ENCODE results near the gene CORO2B.
A peak's percentile ranks its signal among the peaks of the same experiment; 100 is the strongest.
"Not testable (repeated sequence)": the region's sequence is repeated elsewhere in the genome, so short reads cannot be mapped to it uniquely, and the experiment has no call there.

The CORO2B gene

GRCh38 chr15:68644083-68644904, 65.5 kb downstream of the CORO2B start:
- DNase-seq (ENCODE audit: low read depth): peak; percentile 86
- TF ChIP-seq CTCF (conservative IDR thresholded peaks at IDR 0.05; ENCODE audit: low read depth, low read length): peak; percentile 71
- H3K4me3 ChIP-seq (ENCODE audit: low read depth, low read length): no peak overlapping the region

GRCh38 chr15:68644996-68645395, 66.2 kb downstream of the CORO2B start:
- DNase-seq (ENCODE audit: low read depth): no peak
- no peak for TF ChIP-seq CTCF (conservative IDR thresholded peaks at IDR 0.05; ENCODE audit: low read depth, low read length)
- H3K4me3 ChIP-seq (ENCODE audit: low read depth, low read length): no peak overlapping the region

GRCh38 chr15:68646156-68646555, 67.4 kb downstream of the CORO2B start:
- no peak for TF ChIP-seq CTCF (conservative IDR thresholded peaks at IDR 0.05; ENCODE audit: low read depth, low read length)
- no peak overlapping the region for H3K4me3 ChIP-seq (ENCODE audit: low read depth, low read length)
- DNase-seq (ENCODE audit: low read depth): no peak

GRCh38 chr15:68646696-68647095, 67.9 kb downstream of the CORO2B start:
- no peak for TF ChIP-seq CTCF (conservative IDR thresholded peaks at IDR 0.05; ENCODE audit: low read depth, low read length)
- H3K4me3 ChIP-seq (ENCODE audit: low read depth, low read length): no peak overlapping the region
- no peak for DNase-seq (ENCODE audit: low read depth)

GRCh38 chr15:68647361-68647760, 68.6 kb downstream of the CORO2B start:
- not testable (repeated sequence) for H3K4me3 ChIP-seq (ENCODE audit: low read depth, low read length); DNase-seq (ENCODE audit: low read depth)

GRCh38 chr15:68650901-68651709, 72.3 kb downstream of the CORO2B start:
- no peak overlapping the region for H3K4me3 ChIP-seq (ENCODE audit: low read depth, low read length)
- peak; percentile 90 for TF ChIP-seq CTCF (conservative IDR thresholded peaks at IDR 0.05; ENCODE audit: low read depth, low read length)

GRCh38 chr15:68651916-68652525, 73.2 kb downstream of the CORO2B start:
- no peak for DNase-seq (ENCODE audit: low read depth)

More at GRCh38 chr15:68650901-68651709, 72.3 kb downstream of the CORO2B start:
- DNase-seq (ENCODE audit: low read depth): peak; percentile 41

More at GRCh38 chr15:68651916-68652525, 73.2 kb downstream of the CORO2B start:
- no peak for TF ChIP-seq CTCF (conservative IDR thresholded peaks at IDR 0.05; ENCODE audit: low read depth, low read length)
- H3K4me3 ChIP-seq (ENCODE audit: low read depth, low read length): no peak overlapping the region

All from choroid plexus epithelial cell (primary cell).